ENCODE data around the gene PLN.

Gene PLN

DNA sequence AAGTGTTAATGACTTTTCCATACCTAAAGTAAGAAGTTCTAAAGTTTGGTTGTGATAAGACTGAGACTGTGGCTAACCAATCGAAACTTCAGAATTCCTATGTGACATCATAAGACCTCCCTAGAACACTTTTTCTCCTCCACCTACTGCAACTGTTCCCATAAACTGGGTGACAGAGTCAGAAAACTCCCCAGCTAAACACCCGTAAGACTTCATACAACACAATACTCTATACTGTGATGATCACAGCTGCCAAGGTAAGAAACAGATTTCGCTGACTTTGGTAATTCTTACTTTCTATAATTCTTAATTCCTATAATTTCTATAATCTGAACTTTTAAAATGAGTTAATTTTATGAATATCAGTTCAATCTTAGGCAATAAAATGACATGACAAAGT lies at the start of gene PLN:
Gene PLN (plus strand): TSS at position 161 of the 400 bp plus-strand sequence. CDS start 10,626 bp downstream, outside the sequence.
- no peak for DNase-seq (ENCODE audit: low read depth)

DNA sequence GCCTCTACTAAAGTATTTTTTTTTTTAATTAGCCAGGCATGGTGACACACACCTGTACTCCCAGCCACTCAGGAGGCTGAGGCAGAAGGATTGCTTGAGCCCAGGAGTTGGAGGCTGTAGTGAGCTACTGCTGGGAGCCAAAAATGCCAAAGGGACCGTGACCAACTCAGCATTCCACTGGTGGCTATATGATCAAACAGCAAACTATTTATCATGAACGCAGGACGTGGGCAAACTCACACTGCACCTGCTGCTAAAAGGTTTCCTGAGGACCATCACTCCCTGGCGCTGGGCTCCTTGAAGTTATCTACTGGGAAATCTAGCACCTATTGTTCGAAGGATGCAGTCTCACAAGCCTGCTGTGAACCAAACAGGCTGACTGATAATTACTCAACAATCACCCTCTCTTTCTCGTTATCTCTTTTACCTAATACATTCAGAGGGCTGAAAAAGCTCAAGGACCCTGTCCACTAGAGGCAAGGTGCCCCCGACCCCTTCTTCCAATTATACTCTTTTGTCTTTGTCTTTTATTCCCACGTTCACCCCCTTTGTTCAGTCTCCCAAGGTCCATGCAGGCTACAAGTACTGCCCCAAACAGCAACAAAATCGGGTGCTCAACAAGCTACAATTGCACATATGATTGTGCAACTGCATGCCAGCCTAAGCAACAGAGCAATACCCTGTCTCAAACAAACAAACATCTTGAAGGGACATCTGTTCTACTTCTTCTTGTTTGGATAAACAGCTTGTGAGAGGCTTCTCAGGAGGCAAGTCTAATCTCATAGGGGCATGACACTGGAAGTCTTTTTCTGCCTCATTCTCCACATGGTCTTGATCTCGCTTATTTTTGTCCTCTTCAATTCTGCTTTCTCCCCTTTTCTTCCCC lies 47.7 kb upstream of the PLN start:
- DNase-seq (ENCODE audit: low read depth), result no peak

DNA sequence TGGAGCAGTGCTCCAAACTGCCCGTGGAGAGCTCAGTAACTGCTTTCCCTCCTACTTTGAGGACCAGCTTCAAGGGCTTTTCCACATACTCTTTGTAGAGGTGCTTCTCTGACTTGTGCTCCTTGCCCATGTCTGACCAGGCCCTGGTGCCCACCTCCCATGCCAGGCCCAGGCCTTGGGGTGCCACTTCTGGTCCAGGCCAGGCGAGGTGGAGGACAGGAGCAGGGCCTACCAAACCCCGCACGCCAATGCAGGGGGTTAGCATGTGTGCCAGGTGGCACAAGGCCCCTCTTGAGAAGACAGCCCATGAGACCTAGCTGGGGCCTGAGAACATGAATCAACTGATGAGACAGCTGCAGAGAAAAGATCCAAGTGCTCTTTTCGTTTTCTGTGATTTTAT lies 47.0 kb upstream of the PLN start:
- no peak for DNase-seq (ENCODE audit: low read depth)

DNA sequence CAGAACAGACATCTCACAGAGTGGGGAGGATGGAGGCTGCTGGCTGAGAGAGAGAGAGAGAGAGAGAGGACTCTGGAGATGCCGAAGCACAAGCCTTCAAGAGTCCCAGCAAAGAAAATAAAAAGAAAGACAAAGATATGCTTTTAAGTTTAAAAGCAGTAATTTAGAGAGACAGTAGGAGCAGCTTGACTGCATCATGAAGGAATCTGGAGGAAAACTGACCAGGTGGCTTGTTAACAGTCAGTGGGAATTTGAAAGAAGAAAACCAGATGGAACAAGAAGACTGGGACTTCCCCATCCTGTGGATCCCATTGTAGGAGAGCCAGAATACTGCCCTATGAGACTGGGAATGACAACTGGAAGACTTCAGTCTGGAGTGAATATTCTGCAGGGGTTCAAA lies 46.3 kb upstream of the PLN start:
- DNase-seq (ENCODE audit: low read depth), result no peak

DNA sequence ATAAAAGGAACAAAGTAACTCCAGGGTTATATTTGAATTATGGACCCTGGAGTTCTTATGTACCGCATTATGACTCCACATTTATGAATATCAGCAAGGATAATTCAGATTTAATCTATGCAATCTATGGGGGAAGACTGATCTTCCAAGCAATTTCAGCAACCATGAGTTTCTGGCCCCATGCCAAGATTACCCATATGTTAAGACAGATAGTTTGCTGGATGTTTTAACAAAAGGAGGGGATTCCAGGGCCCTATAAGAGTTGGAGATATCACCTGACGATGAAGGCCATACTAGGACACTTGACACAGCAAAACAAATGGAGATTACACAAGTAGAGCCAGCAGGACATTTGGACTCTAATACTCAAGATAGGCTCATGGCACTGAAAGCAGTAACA lies 45.9 kb upstream of the PLN start:
- DNase-seq (ENCODE audit: low read depth), result no peak

DNA sequence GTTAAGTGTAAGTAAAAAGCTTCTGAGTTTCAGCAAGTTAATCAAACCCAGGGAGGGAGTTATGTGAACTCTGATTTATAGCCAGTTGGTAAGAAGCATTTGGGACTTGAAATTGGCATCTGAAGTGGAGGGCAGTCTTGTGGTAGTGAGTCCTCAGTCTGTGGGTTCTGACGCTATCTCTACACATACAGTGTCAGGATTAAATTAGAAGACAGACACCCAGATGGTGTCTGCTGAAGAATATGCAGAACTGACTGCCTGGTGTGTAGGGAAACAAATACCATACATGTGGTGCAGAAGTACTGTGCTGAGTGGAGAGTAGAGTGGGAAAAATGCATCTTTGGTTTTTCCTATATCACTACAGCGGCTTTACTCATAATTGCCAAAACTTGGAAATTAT lies 43.5 kb upstream of the PLN start:
- no peak for DNase-seq (ENCODE audit: low read depth)

DNA sequence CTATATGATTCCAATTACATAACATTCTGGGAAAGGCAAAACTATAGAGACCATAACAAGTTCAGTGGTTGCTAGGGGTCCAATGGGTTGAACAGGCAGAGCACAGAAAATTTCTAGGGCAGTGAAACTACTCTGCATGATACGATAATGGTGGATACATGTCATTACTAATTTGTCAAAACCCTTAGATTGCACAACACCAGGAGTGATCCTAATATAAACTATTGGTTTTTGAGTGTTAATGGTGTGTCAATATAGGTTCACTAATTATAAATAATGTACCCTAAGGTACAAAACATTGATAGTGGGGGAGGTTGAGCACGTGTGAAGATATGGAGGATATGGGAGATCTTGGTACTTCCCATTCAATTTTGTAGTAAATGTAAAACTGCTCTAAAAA lies 42.4 kb upstream of the PLN start:
- no peak for DNase-seq (ENCODE audit: low read depth)

DNA sequence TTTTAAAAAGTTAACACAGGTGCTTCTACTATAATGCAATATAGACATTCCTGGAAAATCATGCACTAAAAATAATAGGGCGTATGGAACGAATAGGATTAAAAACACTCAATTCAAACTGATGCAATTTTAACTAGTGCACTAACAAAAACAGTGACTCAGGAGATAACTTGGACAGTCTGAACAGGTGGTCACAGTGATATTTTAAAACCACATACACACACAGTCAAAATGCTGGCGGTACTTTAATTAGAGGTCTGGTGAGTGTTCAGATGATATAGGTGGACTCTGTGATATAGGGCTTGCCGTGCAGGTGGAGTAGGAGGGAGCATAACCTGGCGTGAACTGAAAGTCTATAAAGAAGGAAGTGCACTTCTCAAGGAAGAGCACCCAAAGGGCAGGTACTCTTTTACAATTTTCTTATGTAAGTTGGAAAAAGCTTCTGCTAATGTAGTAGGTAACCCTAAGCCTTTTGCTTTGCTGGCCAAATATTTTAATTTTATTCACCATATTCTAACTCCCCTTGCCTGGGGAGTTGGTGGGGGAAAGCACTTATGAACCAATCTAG lies 41.9 kb upstream of the PLN start:
- no peak for DNase-seq (ENCODE audit: low read depth)

DNA sequence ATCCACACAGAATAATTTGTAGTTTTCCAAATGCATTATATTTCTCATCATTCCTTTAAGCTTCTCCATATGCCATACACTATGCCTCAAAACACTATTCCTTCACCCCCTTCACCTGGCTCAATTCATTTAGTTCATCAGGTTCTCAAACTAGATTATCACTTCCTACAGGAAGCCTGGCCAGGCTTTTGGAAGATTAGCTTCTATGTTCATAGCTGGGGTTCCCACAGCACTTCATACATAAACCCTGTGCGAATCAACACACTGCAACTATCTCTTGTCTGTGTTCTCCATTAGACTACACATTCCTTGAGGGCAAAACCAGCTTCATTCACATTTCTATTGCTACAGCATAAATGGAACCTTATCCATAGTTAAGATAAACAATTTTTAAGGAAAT lies 40.5 kb upstream of the PLN start:
- DNase-seq (ENCODE audit: low read depth), result no peak

DNA sequence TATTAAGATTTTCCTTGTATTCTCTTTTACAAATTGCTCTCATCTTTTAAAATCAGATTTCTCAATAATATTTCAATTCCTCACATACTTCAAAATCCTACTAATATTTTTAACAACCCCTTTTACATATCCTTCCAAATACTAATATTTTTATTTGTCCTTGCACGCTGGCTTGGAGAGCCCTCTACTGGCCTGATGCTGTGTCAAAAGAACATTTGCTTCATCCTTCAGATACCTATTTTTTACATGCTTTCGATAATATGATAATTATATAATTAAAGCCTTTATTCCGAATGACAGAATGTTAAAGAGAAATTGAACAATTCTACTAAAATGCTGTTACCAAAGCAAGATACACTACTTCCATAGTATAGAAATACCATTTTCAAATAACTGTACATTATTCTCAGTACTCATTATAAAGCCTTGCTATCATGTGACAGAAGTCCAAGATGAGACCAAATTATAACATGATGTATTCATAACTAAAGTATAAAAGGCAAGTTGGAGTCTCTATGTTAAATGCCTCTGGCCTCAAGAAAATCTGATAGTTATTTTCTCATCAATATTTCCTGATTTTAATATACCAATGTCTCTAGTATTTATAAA lies 39.0 kb upstream of the PLN start:
- DNase-seq (ENCODE audit: low read depth), result peak; percentile 47

DNA sequence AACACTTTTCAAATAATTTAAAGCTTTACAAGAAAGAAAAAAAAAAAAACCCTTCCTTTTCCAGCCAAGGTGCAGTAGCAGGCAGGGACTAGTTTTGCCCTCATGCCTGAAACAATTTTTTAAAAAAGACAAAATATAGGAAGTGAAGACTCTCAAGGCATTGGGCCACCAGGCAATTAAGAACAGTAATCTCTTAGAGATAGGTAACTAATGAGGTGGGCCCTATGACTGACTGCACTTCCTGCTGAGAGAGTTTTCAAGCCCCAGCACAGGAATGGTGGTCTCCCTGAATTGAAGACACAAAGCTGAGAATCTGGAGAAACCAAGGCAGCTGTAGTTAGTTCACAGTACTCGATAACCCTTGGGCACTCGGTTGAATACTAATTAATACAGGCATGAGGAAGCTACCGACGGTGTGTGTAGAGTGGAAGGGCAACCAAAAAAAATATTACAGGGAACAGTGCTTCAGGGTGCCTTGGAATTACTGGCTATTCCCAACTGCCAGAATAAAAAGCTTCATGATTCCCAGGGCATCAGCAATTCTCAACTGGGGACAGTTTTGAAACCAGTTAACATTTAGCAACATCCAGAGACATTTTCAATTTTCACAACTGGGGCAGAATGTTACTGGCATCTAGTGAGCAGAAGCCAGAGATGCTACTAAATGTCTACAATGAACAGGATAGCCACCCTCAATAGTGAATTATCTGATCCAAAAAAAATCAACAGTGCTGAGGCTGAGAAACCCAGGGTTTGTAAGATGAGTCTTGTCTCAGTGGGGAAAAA lies 36.0 kb upstream of the PLN start:
- no peak for DNase-seq (ENCODE audit: low read depth)

DNA sequence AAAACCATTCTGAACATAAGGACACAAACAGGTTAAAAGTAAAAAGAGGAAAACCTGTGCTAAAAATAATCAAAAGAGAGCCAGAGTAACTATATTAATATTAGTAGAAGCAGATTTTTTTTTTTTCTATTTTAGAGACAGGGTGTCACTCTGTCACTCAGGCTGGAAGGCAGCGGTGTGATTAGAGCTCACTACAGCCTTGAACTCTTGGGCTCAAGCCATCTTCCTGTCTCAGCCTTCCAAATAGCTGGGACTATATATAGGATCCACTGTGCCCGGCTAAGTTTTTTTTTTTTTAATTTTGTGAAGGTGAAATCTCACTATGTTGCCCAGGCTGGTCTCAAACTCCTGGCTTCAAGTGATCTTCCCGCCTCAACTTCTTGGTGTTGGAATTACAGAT lies 33.4 kb upstream of the PLN start:
- no peak for DNase-seq (ENCODE audit: low read depth)

DNA sequence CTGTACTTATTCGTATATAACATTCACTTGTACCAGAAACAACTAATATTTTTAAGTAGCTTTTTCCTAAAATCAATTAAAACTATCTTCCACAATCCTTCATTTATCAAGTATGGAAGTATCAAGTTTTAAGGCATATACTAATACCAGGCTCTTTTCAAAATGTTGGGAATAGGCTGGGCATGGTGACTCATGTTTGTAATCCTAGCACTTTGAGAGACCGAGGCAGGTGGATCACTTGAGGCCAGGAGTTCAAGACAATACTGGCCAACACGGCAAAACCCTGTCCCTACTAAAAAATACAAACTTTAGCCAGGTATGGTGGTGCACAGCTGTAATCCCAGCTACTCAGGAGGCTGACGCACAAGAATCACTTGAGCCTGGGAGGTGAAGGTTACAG lies 25.7 kb upstream of the PLN start:
- no peak for DNase-seq (ENCODE audit: low read depth)

DNA sequence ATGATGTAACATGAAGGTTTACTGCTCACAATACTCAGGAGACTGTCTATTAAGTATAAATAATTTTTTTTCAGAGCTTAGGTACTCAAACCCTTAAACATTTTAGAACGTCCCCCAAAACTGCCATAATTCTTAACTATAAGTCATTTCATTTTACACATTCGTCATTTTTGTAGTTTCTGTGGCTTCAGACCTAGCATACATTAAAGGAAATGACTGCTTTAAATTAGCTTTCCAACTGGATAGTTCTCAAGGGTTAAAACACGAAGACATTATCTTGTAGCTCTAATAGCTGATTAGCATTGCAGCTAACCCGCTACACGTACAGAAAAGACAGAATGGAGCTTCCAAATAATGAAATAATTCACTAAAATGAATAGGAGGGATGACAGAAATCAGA lies 24.9 kb upstream of the PLN start:
- DNase-seq (ENCODE audit: low read depth), result no peak

DNA sequence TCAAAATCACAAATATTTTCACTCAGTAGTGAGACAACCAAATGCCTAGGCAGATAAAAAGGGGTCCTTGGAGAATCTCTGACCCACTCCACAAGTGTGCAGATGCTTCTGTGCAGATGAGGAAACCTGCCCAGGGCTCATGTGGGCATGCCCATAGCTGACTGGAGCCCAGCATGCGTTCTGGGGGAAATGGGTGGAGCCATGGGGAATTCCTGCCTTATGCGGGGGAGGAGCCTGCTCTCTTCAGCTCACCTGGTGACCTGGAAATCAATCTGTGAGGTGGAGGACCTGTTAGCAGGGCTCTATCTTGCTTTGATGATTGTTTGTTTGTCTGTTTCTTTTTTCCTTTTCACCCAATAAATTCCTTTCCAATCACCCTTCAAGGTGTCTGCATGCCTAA lies 23.4 kb upstream of the PLN start:
- no peak for DNase-seq (ENCODE audit: low read depth)

DNA sequence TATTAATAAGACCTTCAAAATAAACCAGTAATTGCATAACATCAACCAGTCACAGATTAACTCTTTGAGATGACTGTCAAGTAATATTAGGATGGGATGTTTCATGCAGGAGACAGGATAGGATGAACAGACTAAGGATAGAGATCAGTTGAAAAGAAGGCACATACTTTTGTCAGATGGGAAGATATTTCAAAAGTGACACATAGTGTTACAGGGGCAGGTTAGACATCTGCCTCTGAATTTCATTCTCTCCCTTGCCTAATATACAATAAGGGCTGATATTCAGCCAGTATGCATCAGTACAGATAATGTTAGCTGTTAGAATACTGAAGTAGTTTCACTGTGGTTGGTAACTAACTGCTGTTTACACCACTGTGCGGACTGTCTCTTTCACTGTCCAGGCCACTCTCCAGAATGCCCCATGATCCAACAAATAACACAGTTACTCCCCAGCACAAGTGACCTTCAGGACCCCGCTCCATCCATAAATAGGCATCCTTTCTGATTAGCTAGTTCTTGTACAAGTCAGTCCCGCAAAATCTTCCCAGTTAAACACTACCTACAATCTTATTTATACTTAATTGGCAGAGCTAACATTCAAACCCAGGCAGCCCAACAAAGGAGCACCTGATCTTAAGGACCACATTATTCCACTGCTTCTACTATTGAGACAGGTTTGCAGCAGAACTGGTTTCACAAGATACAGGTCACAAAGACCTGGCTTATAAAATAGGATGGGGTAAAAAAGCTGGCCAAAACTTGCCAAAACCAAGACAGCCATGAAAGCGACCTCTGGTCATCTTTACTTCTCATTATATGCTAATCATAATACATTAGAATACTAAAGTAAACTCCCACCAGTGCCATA lies 21.9 kb upstream of the PLN start:
- DNase-seq (ENCODE audit: low read depth), result no peak

DNA sequence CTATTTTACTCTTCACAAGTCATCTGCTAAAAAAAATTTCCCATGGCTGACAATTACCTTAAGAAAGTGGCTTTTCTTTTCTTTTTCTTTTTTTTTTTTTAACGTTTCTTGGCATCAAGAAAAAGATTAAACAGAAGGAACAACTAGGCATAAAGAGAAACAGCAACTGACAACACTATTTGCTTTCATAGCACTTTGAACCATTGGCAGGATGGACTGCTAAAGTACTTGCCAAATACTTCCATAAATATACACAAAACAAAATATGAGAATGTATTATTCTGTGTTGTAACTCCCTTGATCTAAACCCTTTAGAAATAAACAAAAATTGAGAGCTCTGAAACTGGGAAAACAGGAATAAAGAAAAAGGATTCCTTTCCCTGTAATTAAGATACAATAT lies 20.0 kb upstream of the PLN start:
- DNase-seq (ENCODE audit: low read depth), result no peak

DNA sequence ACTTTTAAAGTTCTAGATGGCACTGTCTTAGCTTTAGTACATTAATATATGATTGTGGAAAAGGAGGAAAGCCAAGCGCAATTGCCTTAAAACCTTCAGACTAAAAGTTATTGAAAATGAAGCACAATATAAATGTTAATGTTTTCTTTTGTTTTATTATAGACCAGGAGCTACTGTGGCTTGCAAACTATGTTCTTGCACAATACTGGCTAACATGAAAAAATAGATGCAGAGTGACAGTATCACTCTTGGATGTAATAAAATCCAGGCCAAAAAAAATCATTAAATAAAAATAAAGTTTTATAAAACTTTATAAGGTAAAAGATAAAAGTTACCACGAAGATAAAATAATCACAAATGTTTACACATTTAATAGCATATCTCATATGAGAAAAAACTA lies 18.3 kb upstream of the PLN start:
- peak; percentile 36 for DNase-seq (ENCODE audit: low read depth)

DNA sequence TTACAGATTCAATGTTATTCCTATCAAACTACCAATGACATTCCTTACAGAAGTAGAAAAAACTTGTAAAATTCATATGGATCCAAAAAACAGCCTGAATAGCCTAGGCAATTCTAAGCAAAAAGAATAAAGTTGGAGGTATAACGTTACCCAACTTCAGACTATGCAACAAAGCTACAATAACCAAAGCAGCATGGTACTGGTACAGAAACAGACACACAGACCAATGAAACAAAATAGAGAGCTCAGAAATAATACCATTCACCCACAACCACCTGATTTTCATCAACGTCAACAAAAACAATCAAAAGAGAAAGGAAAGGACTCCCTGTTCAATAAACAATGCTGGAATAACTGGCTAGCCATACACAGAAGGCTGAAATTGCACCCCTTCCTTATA lies 17.2 kb upstream of the PLN start:
- no peak for DNase-seq (ENCODE audit: low read depth)

DNA sequence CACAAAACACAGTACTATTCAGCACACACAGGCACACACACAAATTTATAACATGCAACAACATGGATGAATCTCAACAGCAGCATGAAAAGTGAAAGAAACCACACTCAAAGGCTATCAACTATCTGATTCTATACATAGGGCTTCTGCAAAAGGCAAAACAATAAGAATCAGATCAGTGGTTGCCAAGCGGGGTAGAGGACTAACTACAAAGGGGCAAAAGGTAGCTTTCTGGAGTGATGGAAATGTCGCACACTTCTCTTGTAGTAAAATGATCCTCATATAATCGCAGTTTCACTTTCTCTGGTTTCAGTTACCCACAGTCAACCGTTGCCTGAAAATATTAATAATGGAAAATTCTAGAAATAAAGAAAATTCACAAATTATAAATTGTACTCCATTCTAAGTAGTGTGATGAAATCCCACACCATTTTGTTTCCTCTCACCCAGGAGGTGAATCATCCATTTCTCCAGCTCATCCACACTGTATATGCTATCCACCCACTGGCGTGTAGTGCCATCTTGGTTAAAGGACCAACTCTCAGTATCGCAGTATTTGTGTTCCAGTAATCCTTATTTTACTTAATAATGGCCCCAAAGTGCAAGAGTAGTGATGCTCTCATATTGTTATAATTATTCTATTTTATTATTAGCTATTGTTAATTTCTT lies 12.8 kb upstream of the PLN start:
- DNase-seq (ENCODE audit: low read depth), result peak; percentile 40

DNA sequence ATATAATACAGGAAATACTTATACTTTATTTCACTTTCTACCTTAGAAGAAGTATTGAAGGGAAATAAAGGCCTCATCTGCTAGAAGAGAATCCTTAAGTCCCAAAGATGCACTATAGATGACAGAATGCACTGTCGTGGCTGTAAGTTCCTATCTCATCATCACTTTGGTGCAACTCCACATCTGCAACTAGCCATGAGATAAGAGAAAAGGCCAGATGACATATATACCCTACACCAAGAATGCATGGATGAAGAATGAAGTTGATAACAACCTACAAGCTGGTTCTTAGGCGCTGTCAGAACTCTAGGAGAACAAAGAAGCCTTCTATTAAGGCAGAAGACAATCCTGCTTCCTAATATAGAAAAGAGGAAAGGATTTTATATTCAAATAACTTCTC lies 11.6 kb upstream of the PLN start:
- DNase-seq (ENCODE audit: low read depth), result no peak

Measured in iris pigment epithelial cell (primary cell).